GM15510 (cell line): ENCODE measurements around the gene ANXA2.

ENCODE experiments used
- POLR2A ChIP-seq: IDR thresholded peaks from 3 replicates; pipeline ENCODE4 v1.6.1; 2011; ENCODE audit warnings: borderline replicate concordance; ENCODE audit not compliant: insufficient read length; ENCODE audit errors: extremely low read depth

ANXA2 gene

DNA sequence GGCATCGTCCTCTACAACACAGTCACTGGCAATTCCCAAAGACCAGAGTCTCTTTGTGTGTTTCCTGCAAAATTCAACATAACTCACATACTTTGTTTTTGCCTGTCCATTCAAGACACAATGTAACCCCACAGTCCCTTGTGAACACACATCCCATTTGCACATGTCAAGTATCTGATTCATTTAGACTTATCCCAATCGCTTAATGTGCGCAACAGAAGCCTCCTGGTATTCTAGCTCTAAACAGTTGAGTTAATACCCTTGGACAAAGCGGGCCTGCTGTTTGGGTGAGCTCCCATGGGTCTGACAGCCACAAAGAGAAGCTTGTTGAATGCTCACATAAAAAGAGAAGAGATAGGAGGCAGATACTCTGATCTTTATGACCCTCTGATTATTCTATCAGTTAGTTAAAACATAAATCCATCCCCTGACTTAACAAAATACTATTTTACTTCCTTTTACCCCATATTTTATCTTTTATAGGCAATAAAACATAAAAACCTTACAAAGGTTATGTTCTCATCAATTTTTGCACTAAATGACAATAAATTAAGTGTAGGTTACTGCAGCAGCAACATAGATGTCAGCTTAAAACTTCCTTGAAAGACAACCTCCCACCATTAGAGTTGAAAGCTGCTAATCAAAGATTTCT lies 79.4 kb downstream of the ANXA2 start:
- no peak for TF ChIP-seq POLR2A

DNA sequence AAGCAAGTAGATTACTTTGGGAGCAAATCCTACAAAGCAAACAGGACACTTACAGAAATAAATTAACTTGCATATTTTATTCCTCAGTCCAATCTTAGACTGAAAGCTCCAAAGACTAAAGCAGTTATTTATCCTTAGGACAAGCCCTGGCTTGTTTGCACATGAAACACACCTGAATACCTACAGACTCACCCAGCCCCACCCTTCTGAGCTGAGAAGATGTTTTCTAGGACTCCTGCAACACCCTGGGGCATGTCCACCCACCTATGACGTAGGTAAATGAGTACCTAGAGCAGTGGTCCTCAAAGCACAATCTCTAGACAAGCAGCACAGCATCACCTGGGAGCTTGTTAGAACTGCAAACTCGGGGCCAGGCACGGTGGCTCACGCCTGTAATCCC lies 80.8 kb downstream of the ANXA2 start:
- TF ChIP-seq POLR2A: no peak

GRCh38 chr15:60315878-60316277 lies 81.9 kb downstream of the ANXA2 start:
- no peak for TF ChIP-seq POLR2A

GRCh38 chr15:60313906-60314305 lies 83.9 kb downstream of the ANXA2 start:
- no peak for TF ChIP-seq POLR2A

DNA sequence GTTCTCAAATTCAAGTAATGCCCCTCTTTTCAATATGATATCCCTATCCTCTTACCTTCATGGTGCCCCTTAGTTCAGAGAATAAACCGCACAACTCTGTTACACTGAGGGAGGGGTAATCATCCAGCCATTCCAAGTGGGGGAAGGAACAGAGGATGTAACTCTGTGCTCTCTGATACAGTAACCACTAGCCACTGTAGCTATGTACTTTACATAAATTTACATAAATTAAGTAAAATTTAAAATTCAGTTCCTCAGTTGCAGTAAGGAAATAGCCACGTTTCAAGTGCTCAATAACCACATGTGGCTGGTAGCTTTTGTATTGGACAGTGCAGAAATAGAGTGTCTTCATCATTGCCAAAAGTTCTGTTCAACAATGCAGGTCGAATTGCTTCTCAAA lies 90.8 kb downstream of the ANXA2 start:
- TF ChIP-seq POLR2A: no peak

- TF ChIP-seq POLR2A: no peak
Measured at GRCh38 chr15:60301024-60301423, 96.8 kb downstream of the ANXA2 start.

- no peak for TF ChIP-seq POLR2A
Measured at GRCh38 chr15:60299452-60300047, 98.2 kb downstream of the ANXA2 start.
